Endothelial cell of umbilical vein (primary cell): Measurements from ENCODE around the gene TMEM108.

Experiments used
- POLR2A ChIP-seq: IDR thresholded peaks from 2 replicates; pipeline ENCODE4 v1.6.1; 2012; ENCODE audit warnings: low read depth, mild to moderate bottlenecking, control low read depth, low read length
- TF ChIP-seq, protein P1 (sequence below), 2 donors: IDR thresholded peaks; 1 replicate in 1 of 2; 2 replicates in 1 of 2; pipeline ENCODE4 v1.5.1; 2011; ENCODE audit warnings: low read length in 2 of 2, mild to moderate bottlenecking in 2 of 2, moderate library complexity in 2 of 2, control low read depth in 1 of 2, inconsistent platforms in 1 of 2, low read depth in 1 of 2; ENCODE audit not compliant: insufficient read depth in 1 of 2; ENCODE audit errors: extremely low read depth in 1 of 2
- TF ChIP-seq, protein P2 (sequence below): IDR thresholded peaks from 2 replicates; pipeline ENCODE4 v1.6.1; 2011; ENCODE audit not compliant: insufficient read depth, insufficient read length

DNA sequence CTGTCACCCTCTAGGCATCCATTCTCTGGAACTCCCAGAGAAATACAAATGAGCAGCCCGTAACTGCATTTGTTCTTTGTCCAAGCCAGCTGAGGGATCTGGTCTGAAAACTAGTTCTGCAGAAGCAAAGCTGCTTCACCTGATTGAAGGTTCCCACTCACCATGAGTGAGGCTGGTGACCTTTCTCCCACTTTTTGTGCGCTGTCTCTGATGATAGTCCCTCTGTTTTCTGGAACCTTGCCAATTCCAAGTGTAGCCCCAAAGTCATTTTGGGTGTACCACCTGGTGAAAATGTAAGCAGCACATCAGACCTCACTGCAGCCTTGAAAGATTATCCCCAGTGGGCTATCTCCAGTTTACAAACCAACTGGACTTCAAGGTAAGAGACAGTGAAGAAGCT lies 322.3 kb downstream of the TMEM108 start:
- TF ChIP-seq, protein P1, sequence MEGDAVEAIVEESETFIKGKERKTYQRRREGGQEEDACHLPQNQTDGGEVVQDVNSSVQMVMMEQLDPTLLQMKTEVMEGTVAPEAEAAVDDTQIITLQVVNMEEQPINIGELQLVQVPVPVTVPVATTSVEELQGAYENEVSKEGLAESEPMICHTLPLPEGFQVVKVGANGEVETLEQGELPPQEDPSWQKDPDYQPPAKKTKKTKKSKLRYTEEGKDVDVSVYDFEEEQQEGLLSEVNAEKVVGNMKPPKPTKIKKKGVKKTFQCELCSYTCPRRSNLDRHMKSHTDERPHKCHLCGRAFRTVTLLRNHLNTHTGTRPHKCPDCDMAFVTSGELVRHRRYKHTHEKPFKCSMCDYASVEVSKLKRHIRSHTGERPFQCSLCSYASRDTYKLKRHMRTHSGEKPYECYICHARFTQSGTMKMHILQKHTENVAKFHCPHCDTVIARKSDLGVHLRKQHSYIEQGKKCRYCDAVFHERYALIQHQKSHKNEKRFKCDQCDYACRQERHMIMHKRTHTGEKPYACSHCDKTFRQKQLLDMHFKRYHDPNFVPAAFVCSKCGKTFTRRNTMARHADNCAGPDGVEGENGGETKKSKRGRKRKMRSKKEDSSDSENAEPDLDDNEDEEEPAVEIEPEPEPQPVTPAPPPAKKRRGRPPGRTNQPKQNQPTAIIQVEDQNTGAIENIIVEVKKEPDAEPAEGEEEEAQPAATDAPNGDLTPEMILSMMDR (IDR thresholded peaks at IDR 0.05; ENCODE audit: extremely low read depth in 1 of 2, insufficient read depth in 1 of 2, low read depth in 1 of 2, low read length in 2 of 2): no peak
- TF ChIP-seq, protein P2, sequence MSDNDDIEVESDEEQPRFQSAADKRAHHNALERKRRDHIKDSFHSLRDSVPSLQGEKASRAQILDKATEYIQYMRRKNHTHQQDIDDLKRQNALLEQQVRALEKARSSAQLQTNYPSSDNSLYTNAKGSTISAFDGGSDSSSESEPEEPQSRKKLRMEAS: no peak
- no peak for TF ChIP-seq POLR2A
